PC-3 (cell line): Measurements from ENCODE around the gene OTUD3. TPM values are rescaled to one million over a fixed set of nuclear protein-coding genes. Genes with fewer than 3 reads are reported as not detected.
"Not testable (repeated sequence)": the region's sequence is repeated elsewhere in the genome, so short reads cannot be mapped to it uniquely, and the experiment has no call there.

Experiments
- ATAC-seq: fragments of 200-7000 bp; cut with Tn5 transposase; 2 replicates; pipeline ENCODE4 v1.9.1; 2020; ENCODE audit warnings: mild to moderate bottlenecking, moderate library complexity
- BruUV-seq: library from RNA; stranded (reverse); fragments of 400-500 nt; replicated peaks from 2 replicates; lab custom pipeline; 2021; lab: Mats Ljungman, UMichigan
- CTCF ChIA-PET: fragments of 300-600 bp; sonication (Branson Sonifier 250); formaldehyde crosslinking; loops from one replicate; lab custom pipeline; 2022; ENCODE audit warnings: antibody characterized with exemption; lab: Charles Lee
- POLR2A ChIA-PET: fragments of 300-600 bp; sonication (Branson Sonifier 250); formaldehyde crosslinking; loops from one replicate; lab custom pipeline; 2022; ENCODE audit warnings: antibody characterized with exemption; ENCODE audit not compliant: unreplicated experiment; lab: Charles Lee
- DNase-seq: peaks from one replicate; pipeline ENCODE4 v3.0.0-alpha.2; 2015
- H2AFZ ChIP-seq: fragments of 300-600 bp; sonication (generic); 2 replicates; pipeline ENCODE4 v1.6.0; 2016; ENCODE audit warnings: antibody characterized with exemption, low read length
- H3F3A ChIP-seq: fragments of 300-600 bp; sonication (generic); one replicate; pipeline ENCODE4 v1.6.0; 2017; ENCODE audit warnings: antibody characterized with exemption, low read length, control low read depth, mild to moderate bottlenecking; ENCODE audit not compliant: unreplicated experiment
- H3K27ac ChIP-seq: fragments of 300-600 bp; sonication (generic); 2 replicates; pipeline ENCODE4 v1.5.1; 2016; ENCODE audit warnings: mild to moderate bottlenecking, low read length
- H3K27me3 ChIP-seq: fragments of 300-600 bp; sonication (generic); 2 replicates; pipeline ENCODE4 v1.6.1; 2016; ENCODE audit warnings: low read length, mixed read lengths
- H3K36me3 ChIP-seq: fragments of 300-600 bp; sonication (generic); 2 replicates; pipeline ENCODE4 v1.6.1; 2016; ENCODE audit warnings: low read depth, mixed run types, low read length, mixed read lengths
- H3K4me1 ChIP-seq: fragments of 300-600 bp; sonication (generic); 2 replicates; pipeline ENCODE4 v1.5.1; 2016; ENCODE audit warnings: low read length; ENCODE audit not compliant: insufficient read depth
- H3K4me2 ChIP-seq: fragments of 300-600 bp; sonication (generic); 2 replicates; pipeline ENCODE4 v1.6.0; 2016; ENCODE audit warnings: low read length
- H3K4me3 ChIP-seq: fragments of 300-600 bp; sonication (generic); 2 replicates; pipeline ENCODE4 v1.5.1; 2016; ENCODE audit warnings: mild to moderate bottlenecking, low read length, mixed read lengths
- H3K79me2 ChIP-seq: fragments of 300-600 bp; sonication (generic); 2 replicates; pipeline ENCODE4 v1.6.1; 2017; ENCODE audit warnings: low read length, mixed read lengths
- H3K9ac ChIP-seq: fragments of 300-600 bp; sonication (generic); 2 replicates; pipeline ENCODE4 v1.6.0; 2016; ENCODE audit warnings: mild to moderate bottlenecking, low read length
- H3K9me2 ChIP-seq: fragments of 300-600 bp; sonication (generic); replicated peaks from 2 replicates; pipeline ENCODE4 v1.6.1; 2016; ENCODE audit warnings: mixed run types, low read length, mixed read lengths
- H3K9me3 ChIP-seq: fragments of 300-600 bp; sonication (generic); 2 replicates; pipeline ENCODE4 v1.6.1; 2016; ENCODE audit warnings: low read length, mixed read lengths
- H4K20me1 ChIP-seq: fragments of 300-600 bp; sonication (generic); 2 replicates; pipeline ENCODE4 v1.6.1; 2016; ENCODE audit warnings: low read length, mixed read lengths
- CTCF ChIP-seq: fragments of 300-600 bp; sonication (generic); conservative IDR thresholded peaks from 2 replicates; pipeline ENCODE4 v1.5.1; 2017; ENCODE audit warnings: antibody characterized with exemption, low read depth, mild to moderate bottlenecking, low read length
- EZH2 ChIP-seq: fragments of 300-600 bp; sonication (generic); IDR thresholded peaks from one replicate; pipeline ENCODE4 v1.6.1; 2017; ENCODE audit warnings: antibody characterized with exemption, mild to moderate bottlenecking, low read length; ENCODE audit not compliant: unreplicated experiment
- EZH2phosphoT487 ChIP-seq: fragments of 300-600 bp; sonication (generic); IDR thresholded peaks from 2 replicates; pipeline ENCODE4 v1.6.1; 2018; ENCODE audit warnings: mild to moderate bottlenecking, antibody characterized with exemption, low read length, borderline replicate concordance
- intact Hi-C: fragments of 100-400 bp; cut with micrococcal nuclease; formaldehyde crosslinking; loops from 2 replicates; pipeline ENCODE4 v1.9.0; 2023
- total RNA-seq: library from RNA; depleted of rRNA; stranded (reverse); fragments of >200 nt; gene quantifications from 2 replicates; pipeline ENCODE4 v1.2.3, GENCODE V29; 2014

Gene OTUD3
- total RNA-seq, 1 experiment from 2014 or later = 9.9 TPM

GRCh38 chr1:19866029-19866428 is 16.2 kb upstream of the OTUD3 start:
- Histone ChIP-seq H3K27me3 (no peaks in the 10 kb centered on the region), H3K4me2 (peak overlapping the region; percentile 28; the same call in 1 of the 2 replicates), H3K79me2 (no peaks in the 10 kb centered on the region), H3K27ac (peak overlapping the region; percentile 61), H3F3A (peaks cover 8% of the 10 kb centered on the region), H3K4me3 (no peak overlapping the region), H3K9me2 (no peaks in the 10 kb centered on the region), H2AFZ (no peak overlapping the region), H3K4me1 (peaks cover 68% of the 10 kb centered on the region), H3K36me3 (no peaks in the 10 kb centered on the region), H3K9ac (peak overlapping the region; percentile 8; the same call in 1 of the 2 replicates), H4K20me1 (no peaks in the 10 kb centered on the region), H3K9me3 (no peaks in the 10 kb centered on the region)
- intact Hi-C loops = no loop called here
- DNase-seq = peak; percentile 42
- CTCF ChIA-PET = no interaction called here
- no TSS peak for BruUV-seq
- ATAC-seq = no peak
- no peak for TF ChIP-seq EZH2
- TF ChIP-seq EZH2phosphoT487 = no peak
- TF ChIP-seq CTCF = no peak
- POLR2A ChIA-PET = no interaction called here

GRCh38 chr1:19866758-19867157 is 15.4 kb upstream of the OTUD3 start:
- Histone ChIP-seq H3K79me2 (no peaks in the 10 kb centered on the region), H3K36me3 (no peaks in the 10 kb centered on the region), H3K4me1 (peaks cover 62% of the 10 kb centered on the region), H3K9me2 (no peaks in the 10 kb centered on the region), H3K9ac (peak overlapping the region; percentile 8; the same call in 1 of the 2 replicates), H3F3A (peaks cover 3% of the 10 kb centered on the region), H3K4me3 (no peak overlapping the region), H3K9me3 (no peaks in the 10 kb centered on the region), H2AFZ (no peak overlapping the region), H3K27me3 (no peaks in the 10 kb centered on the region), H3K27ac (peak overlapping the region; percentile 61), H4K20me1 (no peaks in the 10 kb centered on the region), H3K4me2 (peak overlapping the region; percentile 28)
- ChIA-PET CTCF (no interaction called here), POLR2A (no interaction called here)
- no peak for TF ChIP-seq EZH2
- no peak for TF ChIP-seq EZH2phosphoT487
- TF ChIP-seq CTCF = no peak
- DNase-seq (peak; percentile 80), ATAC-seq (peak; percentile 75)
- intact Hi-C loops = no loop called here
- BruUV-seq = no TSS peak

GRCh38 chr1:19868575-19868974 is 13.6 kb upstream of the OTUD3 start:
- H3K4me1 ChIP-seq = peaks cover 66% of the 10 kb centered on the region
- H3K27me3 ChIP-seq, H4K20me1 ChIP-seq, CTCF ChIA-PET, DNase-seq, H3K36me3 ChIP-seq, POLR2A ChIA-PET, H3F3A ChIP-seq, H3K27ac ChIP-seq, H3K4me2 ChIP-seq, H3K9ac ChIP-seq, H3K9me3 ChIP-seq, intact Hi-C loops, H3K4me3 ChIP-seq, H3K79me2 ChIP-seq, H3K9me2 ChIP-seq, BruUV-seq, ATAC-seq, H2AFZ ChIP-seq: not testable (repeated sequence)

GRCh38 chr1:19869453-19869852 is 12.7 kb upstream of the OTUD3 start:
- H3K4me2 ChIP-seq, H3K27me3 ChIP-seq, H3K4me3 ChIP-seq, BruUV-seq, H2AFZ ChIP-seq, H3F3A ChIP-seq, H3K9ac ChIP-seq, CTCF ChIA-PET, ATAC-seq, H3K9me2 ChIP-seq, intact Hi-C loops, H3K36me3 ChIP-seq, H3K9me3 ChIP-seq, H3K79me2 ChIP-seq, H4K20me1 ChIP-seq, POLR2A ChIA-PET: not testable (repeated sequence)
- peak; percentile 22 for DNase-seq
- peaks cover 60% of the 10 kb centered on the region for H3K4me1 ChIP-seq
- H3K27ac ChIP-seq = peak overlapping the region; percentile 62
